SK-N-SH treated with all-trans-retinoic acid at 6 μM for 48 hours (cell line): ENCODE data around the gene ZNRF4.
A peak's percentile ranks its signal among the peaks of the same experiment; 100 is the strongest.

Experiments used
- ATAC-seq: fragments of 200-7000 bp; cut with Tn5 transposase; 3 replicates; pipeline ENCODE4 v1.9.1; 2020; ENCODE audit warnings: mild to moderate bottlenecking, moderate library complexity
- ARNTL ChIP-seq: fragments of 450-650 bp; formaldehyde crosslinking; IDR thresholded peaks from 2 replicates; pipeline ENCODE4 v1.5.0; 2020; ENCODE audit warnings: low read depth, mild to moderate bottlenecking, moderate library complexity, borderline replicate concordance
- BACH2 ChIP-seq: fragments of 250-450 bp; sonication (Bioruptor Pico); IDR thresholded peaks from 2 replicates; pipeline ENCODE4 v1.9.0; 2021; ENCODE audit warnings: mild to moderate bottlenecking, borderline replicate concordance
- CSDC2 ChIP-seq: fragments of 250-450 bp; sonication (Bioruptor Pico); IDR thresholded peaks from 2 replicates; pipeline ENCODE4 v1.5.0; 2020; ENCODE audit warnings: mild to moderate bottlenecking, moderate library complexity
- GLIS3 ChIP-seq: fragments of 250-450 bp; sonication (Bioruptor Pico); IDR thresholded peaks from 2 replicates; pipeline ENCODE4 v1.5.0; 2020; ENCODE audit warnings: mild to moderate bottlenecking, moderate library complexity
- ISL1 ChIP-seq: fragments of 250-450 bp; sonication (Bioruptor Pico); IDR thresholded peaks from 2 replicates; pipeline ENCODE4 v2.1.2; 2022; ENCODE audit warnings: mild to moderate bottlenecking, moderate library complexity
- OSR1 ChIP-seq: fragments of 250-450 bp; sonication (Bioruptor Pico); IDR thresholded peaks from 2 replicates; pipeline ENCODE4 v1.8.0; 2022; ENCODE audit warnings: moderate library complexity, mild to moderate bottlenecking, inconsistent platforms
- PPARA ChIP-seq: fragments of 250-450 bp; sonication (Bioruptor Pico); IDR thresholded peaks from 2 replicates; pipeline ENCODE4 v1.5.0; 2020; ENCODE audit warnings: mild to moderate bottlenecking, borderline replicate concordance
- SNAI2 ChIP-seq: fragments of 250-450 bp; sonication (Bioruptor Pico); IDR thresholded peaks from 2 replicates; pipeline ENCODE4 v1.5.0; 2020; ENCODE audit warnings: mild to moderate bottlenecking, moderate library complexity
- TCF4 ChIP-seq: fragments of 250-450 bp; sonication (Bioruptor Pico); IDR thresholded peaks from 2 replicates; pipeline ENCODE4 v1.8.0; 2021; ENCODE audit warnings: mild to moderate bottlenecking, moderate library complexity, borderline replicate concordance
- TOX ChIP-seq: fragments of 250-450 bp; sonication (Bioruptor Pico); IDR thresholded peaks from 2 replicates; pipeline ENCODE4 v1.8.0; 2021; ENCODE audit warnings: mild to moderate bottlenecking, moderate library complexity, borderline replicate concordance
- ZC3H10 ChIP-seq: fragments of 250-450 bp; sonication (Bioruptor Pico); IDR thresholded peaks from 2 replicates; pipeline ENCODE4 v1.5.1; 2021; ENCODE audit warnings: mild to moderate bottlenecking, moderate library complexity
- ZFP3 ChIP-seq: fragments of 250-450 bp; sonication (Bioruptor Pico); IDR thresholded peaks from 2 replicates; pipeline ENCODE4 v1.5.0; 2020; ENCODE audit warnings: mild to moderate bottlenecking, moderate library complexity
- ZFP30 ChIP-seq: fragments of 450-650 bp; formaldehyde crosslinking; IDR thresholded peaks from 2 replicates; pipeline ENCODE4 v1.5.0; 2022; ENCODE audit warnings: mild to moderate bottlenecking, moderate library complexity
- ZNF565 ChIP-seq: fragments of 450-650 bp; formaldehyde crosslinking; conservative IDR thresholded peaks from 2 replicates; pipeline ENCODE4 v1.5.0; 2020; ENCODE audit warnings: low read depth, mild to moderate bottlenecking, moderate library complexity
- ZNF70 ChIP-seq: fragments of 450-650 bp; formaldehyde crosslinking; IDR thresholded peaks from 2 replicates; pipeline ENCODE4 v1.5.0; 2020; ENCODE audit warnings: mild to moderate bottlenecking, moderate library complexity
- ZNF8 ChIP-seq: fragments of 450-650 bp; formaldehyde crosslinking; IDR thresholded peaks from 2 replicates; pipeline ENCODE4 v1.5.0; 2020; ENCODE audit warnings: mild to moderate bottlenecking, moderate library complexity
- TF ChIP-seq, protein P1 (sequence below): fragments of 250-450 bp; sonication (Bioruptor Pico); IDR thresholded peaks from 2 replicates; pipeline ENCODE4 v1.8.0; 2021; ENCODE audit warnings: low read depth, mild to moderate bottlenecking, moderate library complexity, borderline replicate concordance
- TF ChIP-seq, protein P2 (sequence below): fragments of 250-450 bp; sonication (Bioruptor Pico); IDR thresholded peaks from 2 replicates; pipeline ENCODE4 v1.8.0; 2020; ENCODE audit warnings: mild to moderate bottlenecking, moderate library complexity, borderline replicate concordance
- TF ChIP-seq, protein P3 (sequence below): fragments of 250-450 bp; sonication (Bioruptor Pico); IDR thresholded peaks from 2 replicates; pipeline ENCODE4 v1.5.1; 2020; ENCODE audit warnings: low read depth, mild to moderate bottlenecking, moderate library complexity
- TF ChIP-seq, protein P4 (sequence below): fragments of 250-450 bp; sonication (Bioruptor Pico); IDR thresholded peaks from 2 replicates; pipeline ENCODE4 v1.5.1; 2021; ENCODE audit warnings: mild to moderate bottlenecking, moderate library complexity
- TF ChIP-seq, protein P5 (sequence below): fragments of 250-450 bp; sonication (Bioruptor Pico); IDR thresholded peaks from 2 replicates; pipeline ENCODE4 v1.5.0; 2020; ENCODE audit warnings: mild to moderate bottlenecking, moderate library complexity

Gene ZNRF4

GRCh38 chr19:5489551-5489950, 34.3 kb downstream of the ZNRF4 start:
- ATAC-seq, result peak; percentile 25; the same call in 2 of the 3 replicates
- TF ChIP-seq GLIS3 (CRISPR knock-in tag) (no peak), PPARA (no peak), CSDC2 (CRISPR knock-in tag) (no peak), ZNF565 (CRISPR knock-in tag) (no peak), ISL1 (CRISPR knock-in tag) (no peak), ZFP30 (CRISPR knock-in tag) (no peak), OSR1 (CRISPR knock-in tag) (no peak), ZNF8 (CRISPR knock-in tag) (no peak), SNAI2 (no peak), ARNTL (CRISPR knock-in tag) (no peak)
- TF ChIP-seq, protein P1, sequence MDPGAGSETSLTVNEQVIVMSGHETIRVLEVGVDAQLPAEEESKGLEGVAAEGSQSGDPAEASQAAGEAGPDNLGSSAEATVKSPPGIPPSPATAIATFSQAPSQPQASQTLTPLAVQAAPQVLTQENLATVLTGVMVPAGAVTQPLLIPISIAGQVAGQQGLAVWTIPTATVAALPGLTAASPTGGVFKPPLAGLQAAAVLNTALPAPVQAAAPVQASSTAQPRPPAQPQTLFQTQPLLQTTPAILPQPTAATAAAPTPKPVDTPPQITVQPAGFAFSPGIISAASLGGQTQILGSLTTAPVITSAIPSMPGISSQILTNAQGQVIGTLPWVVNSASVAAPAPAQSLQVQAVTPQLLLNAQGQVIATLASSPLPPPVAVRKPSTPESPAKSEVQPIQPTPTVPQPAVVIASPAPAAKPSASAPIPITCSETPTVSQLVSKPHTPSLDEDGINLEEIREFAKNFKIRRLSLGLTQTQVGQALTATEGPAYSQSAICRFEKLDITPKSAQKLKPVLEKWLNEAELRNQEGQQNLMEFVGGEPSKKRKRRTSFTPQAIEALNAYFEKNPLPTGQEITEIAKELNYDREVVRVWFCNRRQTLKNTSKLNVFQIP (CRISPR knock-in tag), result no peak
- TF ChIP-seq, protein P2, sequence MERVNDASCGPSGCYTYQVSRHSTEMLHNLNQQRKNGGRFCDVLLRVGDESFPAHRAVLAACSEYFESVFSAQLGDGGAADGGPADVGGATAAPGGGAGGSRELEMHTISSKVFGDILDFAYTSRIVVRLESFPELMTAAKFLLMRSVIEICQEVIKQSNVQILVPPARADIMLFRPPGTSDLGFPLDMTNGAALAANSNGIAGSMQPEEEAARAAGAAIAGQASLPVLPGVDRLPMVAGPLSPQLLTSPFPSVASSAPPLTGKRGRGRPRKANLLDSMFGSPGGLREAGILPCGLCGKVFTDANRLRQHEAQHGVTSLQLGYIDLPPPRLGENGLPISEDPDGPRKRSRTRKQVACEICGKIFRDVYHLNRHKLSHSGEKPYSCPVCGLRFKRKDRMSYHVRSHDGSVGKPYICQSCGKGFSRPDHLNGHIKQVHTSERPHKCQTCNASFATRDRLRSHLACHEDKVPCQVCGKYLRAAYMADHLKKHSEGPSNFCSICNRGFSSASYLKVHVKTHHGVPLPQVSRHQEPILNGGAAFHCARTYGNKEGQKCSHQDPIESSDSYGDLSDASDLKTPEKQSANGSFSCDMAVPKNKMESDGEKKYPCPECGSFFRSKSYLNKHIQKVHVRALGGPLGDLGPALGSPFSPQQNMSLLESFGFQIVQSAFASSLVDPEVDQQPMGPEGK (CRISPR knock-in tag), result no peak

- TF ChIP-seq ZFP3 (no peak), ZC3H10 (no peak), ZNF8 (CRISPR knock-in tag) (no peak), TCF4 (CRISPR knock-in tag) (no peak), CSDC2 (CRISPR knock-in tag) (no peak), ZNF70 (CRISPR knock-in tag) (no peak), BACH2 (no peak), SNAI2 (no peak), ISL1 (CRISPR knock-in tag) (no peak), TOX (CRISPR knock-in tag) (no peak)
- TF ChIP-seq, protein P3, sequence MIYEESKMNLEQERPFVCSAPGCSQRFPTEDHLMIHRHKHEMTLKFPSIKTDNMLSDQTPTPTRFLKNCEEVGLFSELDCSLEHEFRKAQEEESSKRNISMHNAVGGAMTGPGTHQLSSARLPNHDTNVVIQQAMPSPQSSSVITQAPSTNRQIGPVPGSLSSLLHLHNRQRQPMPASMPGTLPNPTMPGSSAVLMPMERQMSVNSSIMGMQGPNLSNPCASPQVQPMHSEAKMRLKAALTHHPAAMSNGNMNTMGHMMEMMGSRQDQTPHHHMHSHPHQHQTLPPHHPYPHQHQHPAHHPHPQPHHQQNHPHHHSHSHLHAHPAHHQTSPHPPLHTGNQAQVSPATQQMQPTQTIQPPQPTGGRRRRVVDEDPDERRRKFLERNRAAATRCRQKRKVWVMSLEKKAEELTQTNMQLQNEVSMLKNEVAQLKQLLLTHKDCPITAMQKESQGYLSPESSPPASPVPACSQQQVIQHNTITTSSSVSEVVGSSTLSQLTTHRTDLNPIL (CRISPR knock-in tag), result no peak
- TF ChIP-seq, protein P2 (CRISPR knock-in tag), result no peak
- TF ChIP-seq, protein P1 (CRISPR knock-in tag), result no peak
- TF ChIP-seq, protein P4, sequence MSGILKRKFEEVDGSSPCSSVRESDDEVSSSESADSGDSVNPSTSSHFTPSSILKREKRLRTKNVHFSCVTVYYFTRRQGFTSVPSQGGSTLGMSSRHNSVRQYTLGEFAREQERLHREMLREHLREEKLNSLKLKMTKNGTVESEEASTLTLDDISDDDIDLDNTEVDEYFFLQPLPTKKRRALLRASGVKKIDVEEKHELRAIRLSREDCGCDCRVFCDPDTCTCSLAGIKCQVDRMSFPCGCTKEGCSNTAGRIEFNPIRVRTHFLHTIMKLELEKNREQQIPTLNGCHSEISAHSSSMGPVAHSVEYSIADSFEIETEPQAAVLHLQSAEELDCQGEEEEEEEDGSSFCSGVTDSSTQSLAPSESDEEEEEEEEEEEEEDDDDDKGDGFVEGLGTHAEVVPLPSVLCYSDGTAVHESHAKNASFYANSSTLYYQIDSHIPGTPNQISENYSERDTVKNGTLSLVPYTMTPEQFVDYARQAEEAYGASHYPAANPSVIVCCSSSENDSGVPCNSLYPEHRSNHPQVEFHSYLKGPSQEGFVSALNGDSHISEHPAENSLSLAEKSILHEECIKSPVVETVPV, result no peak
- TF ChIP-seq, protein P5, sequence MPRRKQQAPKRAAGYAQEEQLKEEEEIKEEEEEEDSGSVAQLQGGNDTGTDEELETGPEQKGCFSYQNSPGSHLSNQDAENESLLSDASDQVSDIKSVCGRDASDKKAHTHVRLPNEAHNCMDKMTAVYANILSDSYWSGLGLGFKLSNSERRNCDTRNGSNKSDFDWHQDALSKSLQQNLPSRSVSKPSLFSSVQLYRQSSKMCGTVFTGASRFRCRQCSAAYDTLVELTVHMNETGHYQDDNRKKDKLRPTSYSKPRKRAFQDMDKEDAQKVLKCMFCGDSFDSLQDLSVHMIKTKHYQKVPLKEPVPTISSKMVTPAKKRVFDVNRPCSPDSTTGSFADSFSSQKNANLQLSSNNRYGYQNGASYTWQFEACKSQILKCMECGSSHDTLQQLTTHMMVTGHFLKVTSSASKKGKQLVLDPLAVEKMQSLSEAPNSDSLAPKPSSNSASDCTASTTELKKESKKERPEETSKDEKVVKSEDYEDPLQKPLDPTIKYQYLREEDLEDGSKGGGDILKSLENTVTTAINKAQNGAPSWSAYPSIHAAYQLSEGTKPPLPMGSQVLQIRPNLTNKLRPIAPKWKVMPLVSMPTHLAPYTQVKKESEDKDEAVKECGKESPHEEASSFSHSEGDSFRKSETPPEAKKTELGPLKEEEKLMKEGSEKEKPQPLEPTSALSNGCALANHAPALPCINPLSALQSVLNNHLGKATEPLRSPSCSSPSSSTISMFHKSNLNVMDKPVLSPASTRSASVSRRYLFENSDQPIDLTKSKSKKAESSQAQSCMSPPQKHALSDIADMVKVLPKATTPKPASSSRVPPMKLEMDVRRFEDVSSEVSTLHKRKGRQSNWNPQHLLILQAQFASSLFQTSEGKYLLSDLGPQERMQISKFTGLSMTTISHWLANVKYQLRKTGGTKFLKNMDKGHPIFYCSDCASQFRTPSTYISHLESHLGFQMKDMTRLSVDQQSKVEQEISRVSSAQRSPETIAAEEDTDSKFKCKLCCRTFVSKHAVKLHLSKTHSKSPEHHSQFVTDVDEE, result no peak
- TF ChIP-seq, all 23 proteins: peak for 0
- ATAC-seq, result no peak
Observed at GRCh38 chr19:5491565-5491964, 36.3 kb downstream of the ZNRF4 start.
